ENCODE results near the gene TMEM266. TPM values are rescaled to one million over a fixed set of nuclear protein-coding genes. Genes with fewer than 3 reads are reported as not detected.

Gene TMEM266
- total RNA-seq, 1 donor from 2014 or later, result 0.16 TPM

DNA sequence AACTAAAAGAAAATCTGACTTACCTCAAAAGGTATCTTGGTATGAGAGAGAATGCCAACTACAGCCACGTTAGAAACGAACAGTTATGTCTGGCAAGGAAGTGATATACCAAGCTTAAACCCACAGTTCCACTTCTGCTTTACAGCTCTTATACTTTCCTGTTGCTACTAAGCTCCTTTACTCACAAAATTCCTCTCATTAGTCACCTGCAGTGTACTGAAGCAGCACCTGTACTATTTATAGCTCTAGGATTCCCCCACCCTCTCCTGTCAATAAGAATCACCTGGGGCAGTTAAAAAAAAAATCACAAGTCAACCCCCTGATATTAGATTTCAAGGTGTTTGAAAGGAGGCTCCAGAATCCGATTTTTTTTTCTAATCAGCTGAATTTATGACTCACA is 2.9 kb upstream of the TMEM266 start:
- H3K27ac Mint-ChIP-seq, result peak overlapping the region; percentile 82
- peaks cover 42% of the 10 kb centered on the region for H3K4me1 Mint-ChIP-seq
- no peaks in the 10 kb centered on the region for H3K9me3 Mint-ChIP-seq
- DNase-seq (no peak), ATAC-seq (ENCODE audit: low read depth) (peak; percentile 81)
- intact Hi-C loops (cut with micrococcal nuclease), result loop anchor here (1.0 to 10.0 kb wide), 5 partner anchors 82 to 322 kb away; partner anchors contain the start of genes FBXO22 and UBE2Q2
- H3K36me3 Mint-ChIP-seq (ENCODE audit: low read depth), result no peaks in the 10 kb centered on the region
- CTCF ChIA-PET, result interaction anchor here (0.7 to 7.9 kb wide), 6 partner anchors 9 to 681 kb away, joined by 3 to 101 read pairs (median 4); no protein-coding TSS in a partner anchor
- POLR2A ChIA-PET, result interaction anchor here (0.5 to 0.9 kb wide), 4 partner anchors 90 to 1623 kb away, joined by 3 to 5 read pairs (median 3); partner anchors contain the start of gene SEMA7A
- H3K27me3 Mint-ChIP-seq, result peaks cover 6% of the 10 kb centered on the region
- peak overlapping the region; percentile 61 for H3K4me3 Mint-ChIP-seq
- TF ChIP-seq, protein P1, sequence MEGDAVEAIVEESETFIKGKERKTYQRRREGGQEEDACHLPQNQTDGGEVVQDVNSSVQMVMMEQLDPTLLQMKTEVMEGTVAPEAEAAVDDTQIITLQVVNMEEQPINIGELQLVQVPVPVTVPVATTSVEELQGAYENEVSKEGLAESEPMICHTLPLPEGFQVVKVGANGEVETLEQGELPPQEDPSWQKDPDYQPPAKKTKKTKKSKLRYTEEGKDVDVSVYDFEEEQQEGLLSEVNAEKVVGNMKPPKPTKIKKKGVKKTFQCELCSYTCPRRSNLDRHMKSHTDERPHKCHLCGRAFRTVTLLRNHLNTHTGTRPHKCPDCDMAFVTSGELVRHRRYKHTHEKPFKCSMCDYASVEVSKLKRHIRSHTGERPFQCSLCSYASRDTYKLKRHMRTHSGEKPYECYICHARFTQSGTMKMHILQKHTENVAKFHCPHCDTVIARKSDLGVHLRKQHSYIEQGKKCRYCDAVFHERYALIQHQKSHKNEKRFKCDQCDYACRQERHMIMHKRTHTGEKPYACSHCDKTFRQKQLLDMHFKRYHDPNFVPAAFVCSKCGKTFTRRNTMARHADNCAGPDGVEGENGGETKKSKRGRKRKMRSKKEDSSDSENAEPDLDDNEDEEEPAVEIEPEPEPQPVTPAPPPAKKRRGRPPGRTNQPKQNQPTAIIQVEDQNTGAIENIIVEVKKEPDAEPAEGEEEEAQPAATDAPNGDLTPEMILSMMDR (IDR thresholded peaks at IDR 0.05), result no peak

- ChIA-PET POLR2A (interaction anchor here (0.7 to 0.9 kb wide), 3 partner anchors 89 to 835 kb away, joined by 3 read pairs; no protein-coding TSS in a partner anchor), CTCF (interaction anchor here (0.7 to 7.9 kb wide), 8 partner anchors 8 to 681 kb away, joined by 3 to 101 read pairs (median 3); no protein-coding TSS in a partner anchor)
- H3K4me3 Mint-ChIP-seq, result peak overlapping the region; percentile 61
- no peaks in the 10 kb centered on the region for H3K36me3 Mint-ChIP-seq (ENCODE audit: low read depth)
- peaks cover 46% of the 10 kb centered on the region for H3K4me1 Mint-ChIP-seq
- intact Hi-C loops (cut with micrococcal nuclease), result loop anchor here (1.0 to 10.0 kb wide), 5 partner anchors 82 to 323 kb away; partner anchors contain the start of genes FBXO22 and UBE2Q2
- DNase-seq, result no peak
- TF ChIP-seq, protein P1 (IDR thresholded peaks at IDR 0.05), result no peak
- ATAC-seq (ENCODE audit: low read depth), result peak; percentile 62
- no peaks in the 10 kb centered on the region for H3K9me3 Mint-ChIP-seq
- peaks cover 10% of the 10 kb centered on the region for H3K27me3 Mint-ChIP-seq
- H3K27ac Mint-ChIP-seq, result peak overlapping the region; percentile 82
Measured at GRCh38 chr15:76057332-76058000, 2.3 kb upstream of the TMEM266 start.

DNA sequence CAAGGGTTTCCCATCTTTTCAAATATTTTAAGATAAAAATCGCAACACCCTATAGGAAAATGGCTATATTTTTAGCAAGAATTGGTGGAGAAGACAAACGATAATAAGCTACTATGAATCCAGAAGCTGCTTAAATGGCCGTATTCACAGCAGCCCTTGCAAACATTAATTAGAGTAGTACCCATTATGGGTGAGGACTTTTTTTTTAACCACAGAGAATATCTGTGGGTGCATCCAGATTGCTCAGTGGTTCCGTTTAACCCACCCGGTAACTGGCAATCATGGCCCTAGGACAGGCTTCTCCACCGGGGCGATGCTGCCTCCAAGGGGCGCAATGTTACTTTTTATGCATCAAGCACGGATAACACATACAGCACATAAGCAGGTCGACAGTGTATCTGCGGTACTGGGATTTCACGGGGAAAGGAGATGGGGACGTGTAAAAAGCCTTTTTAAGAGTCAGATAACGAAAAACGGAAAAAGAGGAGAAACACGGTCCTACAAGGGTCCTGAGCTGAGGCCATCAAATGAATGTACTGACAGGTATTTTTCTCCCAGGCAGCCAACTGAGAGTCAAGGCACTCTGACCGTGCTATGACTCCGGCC is 968 bp upstream of the TMEM266 start:
- CTCF ChIA-PET, result interaction anchor here (1.0 to 7.9 kb wide), 3 partner anchors 39 to 133 kb away, joined by 3 to 101 read pairs (median 3); no protein-coding TSS in a partner anchor
- ATAC-seq (ENCODE audit: low read depth) (no peak), DNase-seq (no peak)
- peak overlapping the region; percentile 46 for H3K27ac Mint-ChIP-seq
- peaks cover 46% of the 10 kb centered on the region for H3K4me1 Mint-ChIP-seq
- peak overlapping the region; percentile 74 for H3K4me3 Mint-ChIP-seq
- POLR2A ChIA-PET, result interaction anchor here (0.6 to 1.2 kb wide), 2 partner anchors 33 to 155 kb away, joined by 3 to 5 read pairs; partner anchors contain the start of gene FBXO22
- TF ChIP-seq, protein P1 (IDR thresholded peaks at IDR 0.05), result no peak
- H3K9me3 Mint-ChIP-seq, result no peaks in the 10 kb centered on the region
- no peaks in the 10 kb centered on the region for H3K36me3 Mint-ChIP-seq (ENCODE audit: low read depth)
- H3K27me3 Mint-ChIP-seq, result peaks cover 20% of the 10 kb centered on the region
- intact Hi-C loops (cut with micrococcal nuclease), result loop anchor here (10.0 kb wide), 1 partner anchor 324 kb away; no protein-coding TSS in a partner anchor

DNA sequence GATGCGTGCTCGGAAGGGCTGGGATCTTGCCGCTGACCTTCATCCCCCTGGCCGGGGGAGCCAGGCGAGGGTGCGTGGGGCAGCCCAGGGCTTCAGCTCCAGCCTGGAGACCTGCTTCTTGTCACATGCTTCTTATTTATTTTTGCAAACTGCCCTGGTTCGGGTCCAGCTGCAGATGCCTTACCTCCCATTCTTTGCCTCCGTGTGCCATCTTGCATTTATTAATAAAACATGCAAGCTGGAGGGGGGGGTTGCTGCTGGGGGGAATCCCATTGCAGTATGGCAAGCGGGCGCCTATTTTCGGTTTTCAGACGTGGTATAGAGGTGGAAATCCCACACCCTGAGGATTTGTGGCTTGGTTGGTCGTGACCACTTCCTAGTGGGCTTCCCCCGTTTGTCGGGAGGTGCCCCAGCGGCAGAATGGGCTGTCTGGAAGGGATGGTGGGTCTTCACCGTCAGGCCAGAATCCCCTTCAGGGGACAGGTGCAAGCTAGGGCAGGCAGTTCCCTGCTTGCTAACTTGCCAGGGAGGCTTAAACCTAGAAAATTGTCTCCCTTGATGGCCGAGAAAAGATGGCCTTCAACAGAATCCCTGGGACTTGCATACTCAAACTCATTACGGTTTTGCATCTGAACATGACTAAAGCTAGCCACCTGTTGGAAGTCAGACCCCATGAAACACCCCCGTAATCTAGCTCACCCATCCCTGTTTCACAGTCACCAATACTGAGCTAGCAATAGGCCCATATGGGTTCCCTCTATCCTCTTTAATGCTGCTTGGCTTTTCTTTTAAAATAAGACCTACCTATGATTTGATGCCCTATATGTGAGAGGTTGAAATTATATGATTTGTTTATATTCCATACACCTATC is 569 bp downstream of the TMEM266 start:
- Mint-ChIP-seq H3K27me3 (peaks cover 31% of the 10 kb centered on the region), H3K27ac (no peak overlapping the region), H3K9me3 (no peaks in the 10 kb centered on the region), H3K4me3 (peak overlapping the region; percentile 79), H3K4me1 (peaks cover 46% of the 10 kb centered on the region), H3K36me3 (ENCODE audit: low read depth) (no peaks in the 10 kb centered on the region)
- intact Hi-C loops (cut with micrococcal nuclease), result no loop called here
- peak; percentile 50 for DNase-seq
- TF ChIP-seq, protein P1 (IDR thresholded peaks at IDR 0.05), result no peak
- peak; percentile 22 for ATAC-seq (ENCODE audit: low read depth)
- ChIA-PET CTCF (interaction anchor here (1.1 to 7.9 kb wide), 2 partner anchors 79 to 89 kb away, joined by 3 to 101 read pairs; no protein-coding TSS in a partner anchor), POLR2A (interaction anchor here (0.6 to 1.1 kb wide), 4 partner anchors 79 to 1589 kb away, joined by 3 read pairs; partner anchors contain the start of gene SNUPN)

All from activated B cell treated with CpG ODN at 0.5 μM for 24 hours (primary cell).